Tibial nerve (tissue), 4 donors: ENCODE measurements around the gene ZNF91.

Experiments used
- CTCF ChIP-seq, 5 experiments: fragments of 200-600 bp in 3 of 5; fragments of 450-650 bp in 2 of 5; sonication (generic) in 3 of 5; IDR thresholded peaks; one replicate each; pipeline ENCODE4 v1.5.1; 2016 to 2019; ENCODE audit warnings: antibody characterized with exemption in 5 of 5, mild to moderate bottlenecking in 3 of 5, moderate library complexity in 2 of 5
- EP300 ChIP-seq, 2 donors: sonication (generic); formaldehyde crosslinking; IDR thresholded peaks; one replicate each; pipeline ENCODE4 v1.6.1; 2017; ENCODE audit warnings: antibody characterized with exemption in 2 of 2, mild to moderate bottlenecking in 1 of 2
- POLR2A ChIP-seq, 2 donors: fragments of 450-650 bp; IDR thresholded peaks; one replicate each; pipeline ENCODE4 v1.6.1; 2017; ENCODE audit warnings: antibody characterized with exemption in 2 of 2, mild to moderate bottlenecking in 2 of 2, moderate library complexity in 2 of 2

- no peak for TF ChIP-seq POLR2A (IDR thresholded peaks at IDR 0.05)
- TF ChIP-seq CTCF (IDR thresholded peaks at IDR 0.05), result no peak
- no peak for TF ChIP-seq EP300 (IDR thresholded peaks at IDR 0.05)
Observed at GRCh38 chr19:23407616-23408133, 12.4 kb upstream of the ZNF91 start.
